Liver (tissue), 9 donors: ENCODE measurements around the gene SLIT3. TPM values are rescaled to one million over a fixed set of nuclear protein-coding genes. Genes with fewer than 3 reads are reported as not detected.

ENCODE experiments used
- DNase-seq: peaks from one replicate; pipeline ENCODE4 v3.0.0-alpha.2; 2017; ENCODE audit warnings: low spot score
- H3K27ac ChIP-seq, 2 donors: one replicate each; pipeline ENCODE4 v1.7.0; 2013; ENCODE audit warnings: inconsistent platforms in 2 of 2, low read length in 2 of 2, control low read depth in 1 of 2, low read depth in 1 of 2, mild to moderate bottlenecking in 1 of 2
- H3K27me3 ChIP-seq, 4 donors: one replicate each; pipeline versions ENCODE4 v1.6.1 to v1.7.0; 2013; ENCODE audit warnings: low read length in 3 of 4, inconsistent platforms in 1 of 4, mild to moderate bottlenecking in 1 of 4, moderate library complexity in 1 of 4; ENCODE audit not compliant: control insufficient read depth in 4 of 4, insufficient read depth in 4 of 4
- H3K36me3 ChIP-seq, 4 donors: one replicate each; pipeline versions ENCODE4 v1.6.1 to v1.7.0; 2013; ENCODE audit warnings: low read length in 3 of 4, mild to moderate bottlenecking in 3 of 4, low read depth in 1 of 4, moderate library complexity in 1 of 4; ENCODE audit not compliant: control insufficient read depth in 4 of 4, insufficient read depth in 3 of 4
- H3K4me1 ChIP-seq, 4 donors: one replicate each; pipeline versions ENCODE4 v1.6.1 to v1.7.0; 2013; ENCODE audit warnings: low read length in 3 of 4, mild to moderate bottlenecking in 3 of 4, moderate library complexity in 1 of 4; ENCODE audit not compliant: control insufficient read depth in 4 of 4, insufficient read depth in 4 of 4
- H3K4me3 ChIP-seq, 3 donors: one replicate each; pipeline versions ENCODE4 v1.6.1 to v1.7.0; 2013; ENCODE audit warnings: low read length in 3 of 3, control low read depth in 1 of 3, low read depth in 1 of 3, mild to moderate bottlenecking in 1 of 3
- H3K9ac ChIP-seq, 2 donors: one replicate each; pipeline ENCODE4 v1.7.0; 2013; ENCODE audit warnings: low read length in 2 of 2, mild to moderate bottlenecking in 2 of 2, moderate library complexity in 2 of 2, control low read depth in 1 of 2, low read depth in 1 of 2
- H3K9me3 ChIP-seq, 4 donors: one replicate each; pipeline versions ENCODE4 v1.6.1 to v1.7.0; 2013; ENCODE audit warnings: low read length in 3 of 4; ENCODE audit not compliant: control insufficient read depth in 4 of 4
- ATF3 ChIP-seq: IDR thresholded peaks from 2 replicates; pipeline ENCODE4 v1.6.1; 2016; ENCODE audit warnings: antibody characterized with exemption
- CTCF ChIP-seq: fragments of 150-350 bp; IDR thresholded peaks from 2 replicates; pipeline ENCODE4 v1.5.1; 2017; ENCODE audit warnings: improper control_type of control experiment, low read depth, low read length; ENCODE audit not compliant: missing input control
- EGR1 ChIP-seq, 2 donors: IDR thresholded peaks; 2 replicates each; pipeline ENCODE4 v1.6.1; 2016 to 2018; ENCODE audit warnings: antibody characterized with exemption in 2 of 2, low read depth in 2 of 2
- FOXA1 ChIP-seq: IDR thresholded peaks from 2 replicates; pipeline ENCODE4 v1.6.1; 2016; ENCODE audit warnings: antibody characterized with exemption
- FOXA2 ChIP-seq: IDR thresholded peaks from 2 replicates; pipeline ENCODE4 v1.6.1; 2016; ENCODE audit warnings: antibody characterized with exemption
- GABPA ChIP-seq, 2 donors: IDR thresholded peaks in 1 of 2; conservative IDR thresholded peaks in 1 of 2; 2 replicates each; pipeline ENCODE4 v1.6.1; 2016; ENCODE audit warnings: antibody characterized with exemption in 2 of 2, mild to moderate bottlenecking in 1 of 2, moderate library complexity in 1 of 2
- HNF4A ChIP-seq, 2 donors: conservative IDR thresholded peaks; 2 replicates each; pipeline ENCODE4 v1.6.1; 2016; ENCODE audit warnings: antibody characterized with exemption in 2 of 2, mild to moderate bottlenecking in 2 of 2
- HNF4G ChIP-seq: IDR thresholded peaks from 2 replicates; pipeline ENCODE4 v1.6.1; 2016; ENCODE audit warnings: antibody characterized with exemption
- JUND ChIP-seq, 2 donors: IDR thresholded peaks; 2 replicates each; pipeline ENCODE4 v1.6.1; 2016; ENCODE audit warnings: antibody characterized with exemption in 2 of 2
- MAX ChIP-seq: IDR thresholded peaks from 2 replicates; pipeline ENCODE4 v1.6.1; 2016; ENCODE audit warnings: antibody characterized with exemption
- NR2F2 ChIP-seq: IDR thresholded peaks from 2 replicates; pipeline ENCODE4 v1.6.1; 2016; ENCODE audit warnings: antibody characterized with exemption
- RAD21 ChIP-seq, 2 donors: IDR thresholded peaks; 2 replicates each; pipeline ENCODE4 v1.6.1; 2016; ENCODE audit warnings: antibody characterized with exemption in 2 of 2, mild to moderate bottlenecking in 2 of 2
- REST ChIP-seq: IDR thresholded peaks from 2 replicates; pipeline ENCODE4 v1.6.1; 2016; ENCODE audit warnings: antibody characterized with exemption, mild to moderate bottlenecking
- RXRA ChIP-seq, 2 donors: IDR thresholded peaks; 2 replicates each; pipeline ENCODE4 v1.6.1; 2017 to 2018; ENCODE audit warnings: antibody characterized with exemption in 2 of 2, mild to moderate bottlenecking in 1 of 2
- SP1 ChIP-seq: IDR thresholded peaks from 2 replicates; pipeline ENCODE4 v1.6.1; 2018; ENCODE audit warnings: antibody characterized with exemption, mild to moderate bottlenecking
- TAF1 ChIP-seq: conservative IDR thresholded peaks from 2 replicates; pipeline ENCODE4 v1.6.1; 2016; ENCODE audit warnings: antibody characterized with exemption, mild to moderate bottlenecking
- YY1 ChIP-seq: IDR thresholded peaks from 2 replicates; pipeline ENCODE4 v1.6.1; 2016; ENCODE audit warnings: antibody characterized with exemption, mild to moderate bottlenecking
- ZBTB33 ChIP-seq: IDR thresholded peaks from 2 replicates; pipeline ENCODE4 v1.6.1; 2016; ENCODE audit warnings: antibody characterized with exemption
- WGBS: extraction: QIAGEN DNeasy Blood & Tissue Kit; methylation state at CpG from one replicate; pipeline ENCODE4 v1.1.7; 2013; 5-methylcytosine and 5-hydroxymethylcytosine counted together
- polyA plus RNA-seq, 2 donors: library from polyadenylated mRNA; stranded (reverse) in 1 of 2; unstranded in 1 of 2; fragments of 200-250 nt in 1 of 2; fragments of >200 nt in 1 of 2; fragmentation: Nextera tagmentation in 1 of 2; extraction: Ambion mirVana in 1 of 2; gene quantifications; one replicate each; pipeline versions ENCODE4 v1.2.1 to v1.2.3, GENCODE V29; 2013 to 2015
- total RNA-seq, 2 donors: library from RNA; depleted of rRNA; stranded (reverse); fragments of >200 nt; gene quantifications; one replicate each; pipeline ENCODE4 v1.2.3, GENCODE V29; 2014
- donor health status: healthy.
- donor health status: healthy.
- donor health status: healthy.
- donor health status: healthy.
- donor health status: healthy.

The SLIT3 gene
- total and polyA plus RNA-seq, 4 donors: 0.61 to 1.3 (median 0.91) TPM

GRCh38 chr5:169036079-169036805 is 264.7 kb downstream of the SLIT3 start:
- WGBS: 69% methylated on average over 12 of the region's 12 CpGs
- TF ChIP-seq SP1 (no peak), TAF1 (no peak), HNF4G (no peak), ATF3 (no peak), RXRA (IDR thresholded peaks at IDR 0.05) (no peak), YY1 (no peak), NR2F2 (no peak), FOXA1 (no peak), JUND (IDR thresholded peaks at IDR 0.05) (no peak), MAX (no peak), HNF4A (conservative IDR thresholded peaks at IDR 0.05) (no peak), REST (no peak), FOXA2 (no peak), CTCF (no peak), EGR1 (IDR thresholded peaks at IDR 0.05; ENCODE audit: low read depth in 2 of 2) (no peak), ZBTB33 (no peak), GABPA (IDR thresholded peaks at IDR 0.05 in 1 of 2, conservative IDR thresholded peaks at IDR 0.05 in 1 of 2) (no peak), RAD21 (IDR thresholded peaks at IDR 0.05) (no peak)
- H3K27me3 ChIP-seq: peaks cover 0 to 6% (median 0%) of the 10 kb centered on the region in 4 donors
- H3K4me1 ChIP-seq: no peaks in the 10 kb centered on the region
- H3K27ac ChIP-seq: no peak overlapping the region
- no peaks in the 10 kb centered on the region for H3K36me3 ChIP-seq
- H3K4me3 ChIP-seq: no peak overlapping the region
- peaks cover 0 to 1% (median 0%) of the 10 kb centered on the region in 4 donors for H3K9me3 ChIP-seq
- DNase-seq: no peak
- H3K9ac ChIP-seq: no peak overlapping the region
